A549 (cell line): Measurements from ENCODE around the gene PML.

Experiments used
- POLR2A ChIP-seq: IDR thresholded peaks from 2 replicates; pipeline ENCODE4 v1.6.1; 2012; ENCODE audit warnings: mild to moderate bottlenecking, low read length
- TF ChIP-seq, protein P1 (sequence below): fragments of >200 bp; sonication (Bioruptor Twin); formaldehyde crosslinking; IDR thresholded peaks from 3 replicates; pipeline ENCODE4 v1.5.1; 2016
- TF ChIP-seq, protein P2 (sequence below): IDR thresholded peaks from 2 replicates; pipeline ENCODE4 v1.6.1; 2012
- TF ChIP-seq, protein P3 (sequence below): fragments of 200-600 bp; sonication (generic); IDR thresholded peaks from 2 replicates; pipeline ENCODE4 v1.6.1; 2016; ENCODE audit warnings: antibody characterized with exemption, mild to moderate bottlenecking, moderate library complexity

DNA sequence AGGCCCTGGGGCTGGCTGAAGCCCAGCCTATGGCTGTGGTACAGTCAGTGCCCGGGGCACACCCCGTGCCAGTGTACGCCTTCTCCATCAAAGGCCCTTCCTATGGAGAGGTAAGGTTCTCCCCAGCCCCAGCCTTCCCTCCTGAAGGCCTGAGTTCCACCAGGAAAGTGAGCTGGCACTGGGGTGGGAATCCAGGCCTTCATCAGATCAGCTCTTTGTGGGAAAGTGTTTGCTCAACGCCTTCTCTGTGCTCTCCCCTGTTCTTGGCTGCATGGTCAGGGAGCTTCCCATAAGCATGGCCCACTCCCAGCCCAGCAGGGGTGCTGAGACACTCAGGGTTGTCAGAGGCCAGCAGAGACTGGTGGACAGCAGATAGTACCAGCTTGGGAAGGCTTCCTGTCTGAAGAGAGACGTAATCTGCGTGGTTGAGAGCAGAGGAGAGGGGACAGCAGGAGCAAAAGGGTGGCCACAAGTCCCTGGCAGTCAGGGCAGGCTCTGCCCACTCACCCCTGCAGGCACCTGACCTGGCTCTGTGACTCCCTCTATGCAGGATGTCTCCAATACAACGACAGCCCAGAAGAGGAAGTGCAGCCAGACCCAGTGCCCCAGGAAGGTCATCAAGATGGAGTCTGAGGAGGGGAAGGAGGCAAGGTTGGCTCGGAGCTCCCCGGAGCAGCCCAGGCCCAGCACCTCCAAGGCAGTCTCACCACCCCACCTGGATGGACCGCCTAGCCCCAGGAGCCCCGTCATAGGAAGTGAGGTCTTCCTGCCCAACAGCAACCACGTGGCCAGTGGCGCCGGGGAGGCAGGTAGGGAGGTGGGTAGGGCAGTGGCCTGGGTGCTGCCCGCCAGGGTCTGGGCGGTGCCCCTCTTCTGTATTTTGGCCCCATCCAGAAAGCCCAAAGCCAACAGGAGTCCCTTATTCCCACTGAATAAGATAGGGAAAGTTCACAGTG, 38.4 kb downstream of the PML start:
- TF ChIP-seq, protein P1, sequence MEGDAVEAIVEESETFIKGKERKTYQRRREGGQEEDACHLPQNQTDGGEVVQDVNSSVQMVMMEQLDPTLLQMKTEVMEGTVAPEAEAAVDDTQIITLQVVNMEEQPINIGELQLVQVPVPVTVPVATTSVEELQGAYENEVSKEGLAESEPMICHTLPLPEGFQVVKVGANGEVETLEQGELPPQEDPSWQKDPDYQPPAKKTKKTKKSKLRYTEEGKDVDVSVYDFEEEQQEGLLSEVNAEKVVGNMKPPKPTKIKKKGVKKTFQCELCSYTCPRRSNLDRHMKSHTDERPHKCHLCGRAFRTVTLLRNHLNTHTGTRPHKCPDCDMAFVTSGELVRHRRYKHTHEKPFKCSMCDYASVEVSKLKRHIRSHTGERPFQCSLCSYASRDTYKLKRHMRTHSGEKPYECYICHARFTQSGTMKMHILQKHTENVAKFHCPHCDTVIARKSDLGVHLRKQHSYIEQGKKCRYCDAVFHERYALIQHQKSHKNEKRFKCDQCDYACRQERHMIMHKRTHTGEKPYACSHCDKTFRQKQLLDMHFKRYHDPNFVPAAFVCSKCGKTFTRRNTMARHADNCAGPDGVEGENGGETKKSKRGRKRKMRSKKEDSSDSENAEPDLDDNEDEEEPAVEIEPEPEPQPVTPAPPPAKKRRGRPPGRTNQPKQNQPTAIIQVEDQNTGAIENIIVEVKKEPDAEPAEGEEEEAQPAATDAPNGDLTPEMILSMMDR, result no peak
- TF ChIP-seq POLR2A, result no peak
- TF ChIP-seq, protein P2, sequence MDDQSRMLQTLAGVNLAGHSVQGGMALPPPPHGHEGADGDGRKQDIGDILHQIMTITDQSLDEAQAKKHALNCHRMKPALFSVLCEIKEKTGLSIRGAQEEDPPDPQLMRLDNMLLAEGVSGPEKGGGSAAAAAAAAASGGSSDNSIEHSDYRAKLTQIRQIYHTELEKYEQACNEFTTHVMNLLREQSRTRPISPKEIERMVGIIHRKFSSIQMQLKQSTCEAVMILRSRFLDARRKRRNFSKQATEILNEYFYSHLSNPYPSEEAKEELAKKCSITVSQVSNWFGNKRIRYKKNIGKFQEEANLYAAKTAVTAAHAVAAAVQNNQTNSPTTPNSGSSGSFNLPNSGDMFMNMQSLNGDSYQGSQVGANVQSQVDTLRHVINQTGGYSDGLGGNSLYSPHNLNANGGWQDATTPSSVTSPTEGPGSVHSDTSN, result no peak
- TF ChIP-seq, protein P3, sequence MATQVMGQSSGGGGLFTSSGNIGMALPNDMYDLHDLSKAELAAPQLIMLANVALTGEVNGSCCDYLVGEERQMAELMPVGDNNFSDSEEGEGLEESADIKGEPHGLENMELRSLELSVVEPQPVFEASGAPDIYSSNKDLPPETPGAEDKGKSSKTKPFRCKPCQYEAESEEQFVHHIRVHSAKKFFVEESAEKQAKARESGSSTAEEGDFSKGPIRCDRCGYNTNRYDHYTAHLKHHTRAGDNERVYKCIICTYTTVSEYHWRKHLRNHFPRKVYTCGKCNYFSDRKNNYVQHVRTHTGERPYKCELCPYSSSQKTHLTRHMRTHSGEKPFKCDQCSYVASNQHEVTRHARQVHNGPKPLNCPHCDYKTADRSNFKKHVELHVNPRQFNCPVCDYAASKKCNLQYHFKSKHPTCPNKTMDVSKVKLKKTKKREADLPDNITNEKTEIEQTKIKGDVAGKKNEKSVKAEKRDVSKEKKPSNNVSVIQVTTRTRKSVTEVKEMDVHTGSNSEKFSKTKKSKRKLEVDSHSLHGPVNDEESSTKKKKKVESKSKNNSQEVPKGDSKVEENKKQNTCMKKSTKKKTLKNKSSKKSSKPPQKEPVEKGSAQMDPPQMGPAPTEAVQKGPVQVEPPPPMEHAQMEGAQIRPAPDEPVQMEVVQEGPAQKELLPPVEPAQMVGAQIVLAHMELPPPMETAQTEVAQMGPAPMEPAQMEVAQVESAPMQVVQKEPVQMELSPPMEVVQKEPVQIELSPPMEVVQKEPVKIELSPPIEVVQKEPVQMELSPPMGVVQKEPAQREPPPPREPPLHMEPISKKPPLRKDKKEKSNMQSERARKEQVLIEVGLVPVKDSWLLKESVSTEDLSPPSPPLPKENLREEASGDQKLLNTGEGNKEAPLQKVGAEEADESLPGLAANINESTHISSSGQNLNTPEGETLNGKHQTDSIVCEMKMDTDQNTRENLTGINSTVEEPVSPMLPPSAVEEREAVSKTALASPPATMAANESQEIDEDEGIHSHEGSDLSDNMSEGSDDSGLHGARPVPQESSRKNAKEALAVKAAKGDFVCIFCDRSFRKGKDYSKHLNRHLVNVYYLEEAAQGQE, result no peak
